Gastrocnemius medialis (tissue), 4 donors: Measurements from ENCODE around the gene RXRA. TPM values are rescaled to one million over a fixed set of nuclear protein-coding genes. Genes with fewer than 3 reads are reported as not detected.

Experiments used
- ATAC-seq, 2 donors: fragments of 150-250 bp; one replicate each; pipeline ENCODE4 v1.9.1; 2016
- DNase-seq, 2 donors: peaks; one replicate each; pipeline ENCODE4 v3.0.0-alpha.2; 2019
- H3K27ac ChIP-seq, 4 donors: fragments of 200-600 bp; sonication (generic); 1 replicate in 1 of 4; 2 replicates in 3 of 4; pipeline ENCODE4 v1.5.1; 2016 to 2018; ENCODE audit warnings: mild to moderate bottlenecking in 2 of 4, moderate library complexity in 1 of 4
- H3K27me3 ChIP-seq, 3 donors: fragments of 200-600 bp; sonication (generic) in 2 of 3; 1 replicate in 1 of 3; 2 replicates in 2 of 3; pipeline versions ENCODE4 v1.5.1 to v1.6.0; 2016 to 2019; ENCODE audit warnings: mild to moderate bottlenecking in 1 of 3, moderate library complexity in 1 of 3
- H3K36me3 ChIP-seq, 2 donors: fragments of 200-600 bp; sonication (generic) in 1 of 2; one replicate each; pipeline ENCODE4 v1.5.1; 2017 to 2018
- H3K4me1 ChIP-seq, 2 donors: fragments of 200-600 bp; sonication (generic) in 1 of 2; one replicate each; pipeline ENCODE4 v1.5.1; 2016 to 2017; ENCODE audit warnings: mild to moderate bottlenecking in 2 of 2
- H3K4me3 ChIP-seq, 4 donors: fragments of 200-600 bp; sonication (generic) in 3 of 4; 1 replicate in 1 of 4; 2 replicates in 3 of 4; pipeline ENCODE4 v1.5.1; 2016 to 2019; ENCODE audit warnings: mild to moderate bottlenecking in 2 of 4
- H3K9me3 ChIP-seq, 3 donors: fragments of 200-600 bp; sonication (generic) in 2 of 3; 1 replicate in 1 of 3; 2 replicates in 2 of 3; pipeline ENCODE4 v1.5.1; 2016 to 2019
- POLR2A ChIP-seq, 2 donors: fragments of 450-650 bp; IDR thresholded peaks; one replicate each; pipeline ENCODE4 v1.6.1; 2017; ENCODE audit warnings: antibody characterized with exemption in 2 of 2, mild to moderate bottlenecking in 2 of 2, moderate library complexity in 2 of 2
- in situ Hi-C, 4 donors: fragments of 200-750 bp; cut with MboI; loops; one replicate each; pipeline versions ENCODE4 v1.15.0 to v1.8.0; 2017; ENCODE audit warnings: low sequenced_read_pairs in 4 of 4
- intact Hi-C: fragments of 100-400 bp; cut with DNase I; formaldehyde crosslinking; loops from one replicate; pipeline ENCODE4 v1.15.1; 2023; ENCODE audit warnings: low total_unique reads
- total RNA-seq, 4 donors: library from RNA; depleted of rRNA; stranded (reverse); fragments of >200 nt; gene quantifications; one replicate each; pipeline versions ENCODE4 v1.1.0 to v1.2.3, GENCODE V29; 2016
- TF ChIP-seq, protein P1 (sequence below), 5 experiments: fragments of 450-650 bp in 3 of 5; fragments of 200-600 bp in 2 of 5; sonication (generic) in 2 of 5; IDR thresholded peaks in 4 of 5; conservative IDR thresholded peaks in 1 of 5; 1 replicate in 4 of 5; 2 replicates in 1 of 5; pipeline ENCODE4 v1.5.1; 2016 to 2019; ENCODE audit warnings: antibody characterized with exemption in 5 of 5, mild to moderate bottlenecking in 3 of 5, moderate library complexity in 3 of 5

RXRA gene
- total RNA-seq, 4 donors from 2014 or later, result 70.8 to 224 (median 160) TPM

DNA sequence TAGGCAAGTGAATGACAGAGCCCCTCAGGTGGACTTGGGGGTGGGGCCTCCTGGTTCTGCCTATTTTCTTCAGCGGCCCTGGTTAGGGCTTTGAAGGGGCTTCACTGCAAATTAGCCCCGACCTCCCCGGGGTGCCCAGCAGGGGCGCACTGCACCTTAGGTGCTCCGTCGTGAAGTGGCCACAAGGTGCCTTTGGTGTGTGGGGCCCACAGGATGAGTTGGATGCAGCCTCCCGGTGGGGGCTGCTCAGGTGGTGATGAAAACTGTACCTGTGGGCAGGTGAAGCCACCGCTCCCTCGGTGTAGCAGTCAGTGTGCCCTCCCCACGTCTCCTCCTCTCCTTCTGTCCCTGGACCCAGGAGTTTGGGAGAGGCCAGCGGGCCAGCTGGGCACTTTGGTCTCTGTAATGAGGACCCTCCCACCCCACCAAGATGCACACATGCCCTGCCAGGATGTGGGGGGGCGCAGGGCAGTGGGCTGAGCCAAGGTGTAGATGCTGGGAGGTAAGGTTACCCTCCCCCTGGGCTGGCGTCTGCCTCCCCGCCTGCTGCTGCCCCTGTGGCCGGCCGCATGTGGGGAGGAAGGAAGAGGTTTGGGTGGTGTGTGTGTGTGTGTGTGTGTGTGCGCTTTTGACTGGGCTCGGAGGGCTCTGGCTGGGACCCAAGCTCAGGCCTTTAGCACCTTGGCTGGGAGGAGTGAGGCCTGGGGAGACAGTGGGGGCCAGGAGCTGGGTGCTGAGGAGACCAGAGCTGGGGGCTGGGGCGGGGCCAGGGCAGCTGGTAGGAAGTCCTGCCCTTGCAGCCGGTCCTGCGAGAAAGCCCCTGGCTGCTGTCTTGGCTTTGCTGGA, 55.6 kb downstream of the RXRA start:
- no peak for ATAC-seq
- Histone ChIP-seq H3K36me3 (no peaks in the 10 kb centered on the region), H3K27me3 (no peaks in the 10 kb centered on the region), H3K4me3 (no peak overlapping the region), H3K27ac (peak overlapping the region; percentile 90 to 100 (median 100)), H3K4me1 (peaks cover 94 to 99% of the 10 kb centered on the region in 2 donors), H3K9me3 (no peaks in the 10 kb centered on the region)
- in situ Hi-C loops, result no loop called here
- no peak for TF ChIP-seq POLR2A (IDR thresholded peaks at IDR 0.05)
- TF ChIP-seq, protein P1, sequence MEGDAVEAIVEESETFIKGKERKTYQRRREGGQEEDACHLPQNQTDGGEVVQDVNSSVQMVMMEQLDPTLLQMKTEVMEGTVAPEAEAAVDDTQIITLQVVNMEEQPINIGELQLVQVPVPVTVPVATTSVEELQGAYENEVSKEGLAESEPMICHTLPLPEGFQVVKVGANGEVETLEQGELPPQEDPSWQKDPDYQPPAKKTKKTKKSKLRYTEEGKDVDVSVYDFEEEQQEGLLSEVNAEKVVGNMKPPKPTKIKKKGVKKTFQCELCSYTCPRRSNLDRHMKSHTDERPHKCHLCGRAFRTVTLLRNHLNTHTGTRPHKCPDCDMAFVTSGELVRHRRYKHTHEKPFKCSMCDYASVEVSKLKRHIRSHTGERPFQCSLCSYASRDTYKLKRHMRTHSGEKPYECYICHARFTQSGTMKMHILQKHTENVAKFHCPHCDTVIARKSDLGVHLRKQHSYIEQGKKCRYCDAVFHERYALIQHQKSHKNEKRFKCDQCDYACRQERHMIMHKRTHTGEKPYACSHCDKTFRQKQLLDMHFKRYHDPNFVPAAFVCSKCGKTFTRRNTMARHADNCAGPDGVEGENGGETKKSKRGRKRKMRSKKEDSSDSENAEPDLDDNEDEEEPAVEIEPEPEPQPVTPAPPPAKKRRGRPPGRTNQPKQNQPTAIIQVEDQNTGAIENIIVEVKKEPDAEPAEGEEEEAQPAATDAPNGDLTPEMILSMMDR (IDR thresholded peaks at IDR 0.05 in 4 of 5, conservative IDR thresholded peaks at IDR 0.05 in 1 of 5), result peak in 1 of 5 experiments; percentile 20
- intact Hi-C loops, result no loop called here
- no peak for DNase-seq

DNA sequence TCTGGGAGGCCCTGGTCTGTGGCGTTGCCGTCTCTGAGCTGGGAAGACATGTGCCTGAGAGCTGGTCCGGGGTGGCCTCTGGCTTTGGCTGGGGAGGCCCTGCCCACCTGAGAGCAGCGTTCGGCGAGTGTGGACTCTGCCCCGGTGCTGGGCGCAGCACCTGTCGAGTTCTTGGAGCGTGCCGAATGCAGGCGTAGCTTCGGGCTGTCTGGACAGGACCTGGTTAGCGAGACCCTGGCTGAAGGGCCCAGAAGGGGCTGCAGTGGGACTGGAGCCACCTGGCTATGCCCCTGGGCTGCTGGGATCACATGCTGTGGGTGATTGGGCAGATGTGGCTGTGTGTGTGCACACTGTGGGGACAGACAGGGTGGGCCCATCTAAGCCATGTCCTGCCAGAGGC, 56.5 kb downstream of the RXRA start:
- Histone ChIP-seq H3K4me1 (peaks cover 93 to 99% of the 10 kb centered on the region in 2 donors), H3K36me3 (no peaks in the 10 kb centered on the region), H3K27ac (peak overlapping the region; percentile 90 to 100 (median 100)), H3K27me3 (no peaks in the 10 kb centered on the region), H3K4me3 (no peak overlapping the region), H3K9me3 (no peaks in the 10 kb centered on the region)
- DNase-seq (no peak), ATAC-seq (no peak)
- intact Hi-C loops, result no loop called here
- in situ Hi-C loops, result no loop called here
- TF ChIP-seq POLR2A (IDR thresholded peaks at IDR 0.05), result no peak
- TF ChIP-seq, protein P1 (IDR thresholded peaks at IDR 0.05 in 4 of 5, conservative IDR thresholded peaks at IDR 0.05 in 1 of 5), result no peak

DNA sequence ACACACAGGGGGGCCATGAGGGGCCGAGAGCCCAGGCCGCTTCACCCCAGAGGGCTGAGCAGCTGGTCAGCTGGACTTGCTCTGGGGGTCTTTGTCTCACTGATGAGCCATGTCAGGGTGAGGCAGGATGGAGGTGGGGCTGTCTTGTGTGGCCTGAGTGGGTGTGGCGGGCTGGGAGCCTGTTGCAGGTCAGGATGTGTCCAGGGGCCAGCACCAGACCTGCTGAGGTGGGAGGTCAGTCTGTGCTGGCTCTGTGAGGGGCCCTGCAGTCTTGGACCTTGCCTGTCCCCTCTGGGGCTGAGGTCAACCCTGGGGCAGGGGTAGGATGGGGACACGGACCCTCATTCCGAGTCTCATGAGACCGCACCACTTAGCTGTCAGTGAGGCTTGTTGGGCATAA, 56.9 kb downstream of the RXRA start:
- intact Hi-C loops, result no loop called here
- in situ Hi-C loops, result no loop called here
- Histone ChIP-seq H3K4me1 (peaks cover 93 to 98% of the 10 kb centered on the region in 2 donors), H3K36me3 (no peaks in the 10 kb centered on the region), H3K27me3 (no peaks in the 10 kb centered on the region), H3K4me3 (no peak overlapping the region), H3K27ac (peak overlapping the region; percentile 90 to 100 (median 100)), H3K9me3 (no peaks in the 10 kb centered on the region)
- TF ChIP-seq, protein P1 (IDR thresholded peaks at IDR 0.05 in 4 of 5, conservative IDR thresholded peaks at IDR 0.05 in 1 of 5), result no peak
- TF ChIP-seq POLR2A (IDR thresholded peaks at IDR 0.05), result no peak
- ATAC-seq (no peak), DNase-seq (no peak)

DNA sequence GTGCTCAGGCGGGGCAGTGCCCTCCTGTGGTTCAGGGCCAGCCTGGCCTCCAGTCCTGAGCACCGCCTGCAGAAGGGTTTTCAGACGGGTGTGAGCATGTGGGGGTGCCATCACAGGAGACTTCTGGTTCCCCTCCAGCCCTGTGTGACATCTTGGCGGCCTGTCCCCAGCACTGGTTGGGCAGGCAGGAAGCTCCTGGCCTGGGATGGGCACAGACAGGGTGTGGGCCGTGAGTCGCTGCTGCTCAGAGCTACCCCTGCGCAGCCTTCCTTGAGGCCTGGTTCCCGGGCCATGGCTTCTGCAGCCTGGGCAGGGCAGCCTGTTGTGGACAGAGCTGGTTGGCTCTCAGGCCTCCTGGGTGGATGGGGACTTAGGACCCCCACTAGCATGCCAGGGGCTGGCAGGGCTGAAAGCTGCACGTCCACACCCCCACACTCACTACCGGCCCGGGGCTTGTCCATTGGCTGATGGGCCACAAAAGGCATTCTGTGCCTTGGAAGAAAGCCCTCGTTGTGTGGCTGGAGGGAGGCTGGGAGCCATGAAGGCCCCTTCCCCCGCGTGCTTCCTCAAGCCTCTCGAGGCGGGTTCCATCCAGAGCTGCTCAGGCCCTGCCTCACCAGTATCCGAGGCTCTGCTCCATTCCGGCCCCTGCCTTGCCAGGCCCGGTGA, 58.7 kb downstream of the RXRA start:
- H3K9me3 ChIP-seq, result no peaks in the 10 kb centered on the region
- H3K4me3 ChIP-seq, result no peak overlapping the region
- H3K36me3 ChIP-seq, result no peaks in the 10 kb centered on the region
- H3K27ac ChIP-seq, result peak overlapping the region; percentile 60 to 100 (median 78)
- TF ChIP-seq, protein P1 (IDR thresholded peaks at IDR 0.05 in 4 of 5, conservative IDR thresholded peaks at IDR 0.05 in 1 of 5), result peak in 1 of 5 experiments; percentile 7
- TF ChIP-seq POLR2A (IDR thresholded peaks at IDR 0.05), result no peak
- peaks cover 92 to 98% of the 10 kb centered on the region in 2 donors for H3K4me1 ChIP-seq
- H3K27me3 ChIP-seq, result no peaks in the 10 kb centered on the region
- DNase-seq (no peak), ATAC-seq (no peak)
- intact Hi-C loops, result no loop called here
- in situ Hi-C loops, result no loop called here
